Vagina (tissue), 2 donors: Measurements from ENCODE around the gene MTFR2.

Experiments used
- CTCF ChIP-seq, 3 experiments: fragments of 450-650 bp in 2 of 3; fragments of 200-600 bp in 1 of 3; sonication (generic) in 1 of 3; IDR thresholded peaks; one replicate each; pipeline ENCODE4 v1.5.1; 2017 to 2019; ENCODE audit warnings: antibody characterized with exemption in 3 of 3, mild to moderate bottlenecking in 2 of 3, moderate library complexity in 2 of 3
- POLR2A ChIP-seq, 2 donors: fragments of 450-650 bp; IDR thresholded peaks; one replicate each; pipeline ENCODE4 v1.6.1; 2017; ENCODE audit warnings: antibody characterized with exemption in 2 of 2, mild to moderate bottlenecking in 2 of 2, moderate library complexity in 2 of 2
- POLR2AphosphoS5 ChIP-seq, 2 donors: sonication (generic); formaldehyde crosslinking; IDR thresholded peaks; one replicate each; pipeline ENCODE4 v1.9.0; 2017; ENCODE audit warnings: antibody characterized with exemption in 2 of 2, mild to moderate bottlenecking in 2 of 2, low read depth in 1 of 2; ENCODE audit not compliant: insufficient read depth in 1 of 2

- TF ChIP-seq CTCF (IDR thresholded peaks at IDR 0.05) (no peak), POLR2A (IDR thresholded peaks at IDR 0.05) (no peak), POLR2AphosphoS5 (IDR thresholded peaks at IDR 0.05; ENCODE audit: insufficient read depth in 1 of 2, low read depth in 1 of 2) (no peak)
Observed at GRCh38 chr6:136284909-136285308, 34.8 kb upstream of the MTFR2 start.
